HG03354 (cell line): Measurements from ENCODE around the gene DUOXA2.
"Not testable (repeated sequence)": the region's sequence is repeated elsewhere in the genome, so short reads cannot be mapped to it uniquely, and the experiment has no call there.

Experiments used
- ATAC-seq: cut with Tn5 transposase; IDR thresholded peaks from one replicate; pipeline ENCODE4 v1.9.1; 2021; ENCODE audit warnings: mild to moderate bottlenecking; ENCODE audit not compliant: unreplicated experiment, poor library complexity, severe bottlenecking

The DUOXA2 gene

GRCh38 chr15:45132844-45133560 lies 18.9 kb downstream of the DUOXA2 start:
- ATAC-seq: no peak

- ATAC-seq: no peak
Measured at GRCh38 chr15:45133561-45133920, 19.4 kb downstream of the DUOXA2 start.

GRCh38 chr15:45134046-45134445 lies 19.9 kb downstream of the DUOXA2 start:
- ATAC-seq: no peak

- no peak for ATAC-seq
Measured at GRCh38 chr15:45134682-45135604, 20.8 kb downstream of the DUOXA2 start.

GRCh38 chr15:45135705-45136377 lies 21.7 kb downstream of the DUOXA2 start:
- ATAC-seq: not testable (repeated sequence)

- no peak for ATAC-seq
Measured at GRCh38 chr15:45136378-45136764, 22.2 kb downstream of the DUOXA2 start.

GRCh38 chr15:45137703-45138102 lies 23.6 kb downstream of the DUOXA2 start:
- no peak for ATAC-seq

- no peak for ATAC-seq
Measured at GRCh38 chr15:45138814-45139765, 25.0 kb downstream of the DUOXA2 start.

GRCh38 chr15:45139770-45140169 lies 25.6 kb downstream of the DUOXA2 start:
- ATAC-seq: no peak

GRCh38 chr15:45140557-45141250 lies 26.6 kb downstream of the DUOXA2 start:
- no peak for ATAC-seq

- no peak for ATAC-seq
Measured at GRCh38 chr15:45141386-45141785, 27.3 kb downstream of the DUOXA2 start.

GRCh38 chr15:45143056-45143455 lies 28.9 kb downstream of the DUOXA2 start:
- no peak for ATAC-seq

- ATAC-seq: no peak
Measured at GRCh38 chr15:45143946-45144345, 29.8 kb downstream of the DUOXA2 start.

- ATAC-seq: no peak
Measured at GRCh38 chr15:45144775-45145174, 30.6 kb downstream of the DUOXA2 start.

GRCh38 chr15:45146405-45146804 lies 32.3 kb downstream of the DUOXA2 start:
- ATAC-seq: no peak

GRCh38 chr15:45147606-45148005 lies 33.5 kb downstream of the DUOXA2 start:
- ATAC-seq: no peak

- no peak for ATAC-seq
Measured at GRCh38 chr15:45148076-45149059, 34.2 kb downstream of the DUOXA2 start.

- ATAC-seq: no peak
Measured at GRCh38 chr15:45149060-45149459, 34.9 kb downstream of the DUOXA2 start.
